ENCODE measurements around the gene PODN.

DNA sequence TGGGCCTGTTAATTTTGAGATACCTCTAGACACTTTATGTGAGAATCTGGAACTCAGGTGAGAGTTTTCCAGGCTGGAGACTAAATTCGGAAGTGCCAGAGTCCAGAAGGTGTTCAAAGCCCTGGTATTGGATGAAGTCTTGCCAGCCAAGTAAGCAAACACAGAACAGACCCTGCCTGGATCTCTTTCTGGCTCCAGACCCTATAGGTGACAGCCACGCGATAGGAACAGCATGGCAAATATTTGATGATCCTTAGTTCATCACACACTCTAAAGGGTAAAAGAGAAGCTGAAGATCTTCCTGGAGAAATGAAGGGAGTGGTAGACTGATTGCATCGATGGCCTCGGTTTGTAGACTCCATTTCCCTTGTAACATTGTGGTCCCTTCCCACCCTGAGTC is 49.7 kb downstream of the PODN start:
- TF ChIP-seq, protein P1, sequence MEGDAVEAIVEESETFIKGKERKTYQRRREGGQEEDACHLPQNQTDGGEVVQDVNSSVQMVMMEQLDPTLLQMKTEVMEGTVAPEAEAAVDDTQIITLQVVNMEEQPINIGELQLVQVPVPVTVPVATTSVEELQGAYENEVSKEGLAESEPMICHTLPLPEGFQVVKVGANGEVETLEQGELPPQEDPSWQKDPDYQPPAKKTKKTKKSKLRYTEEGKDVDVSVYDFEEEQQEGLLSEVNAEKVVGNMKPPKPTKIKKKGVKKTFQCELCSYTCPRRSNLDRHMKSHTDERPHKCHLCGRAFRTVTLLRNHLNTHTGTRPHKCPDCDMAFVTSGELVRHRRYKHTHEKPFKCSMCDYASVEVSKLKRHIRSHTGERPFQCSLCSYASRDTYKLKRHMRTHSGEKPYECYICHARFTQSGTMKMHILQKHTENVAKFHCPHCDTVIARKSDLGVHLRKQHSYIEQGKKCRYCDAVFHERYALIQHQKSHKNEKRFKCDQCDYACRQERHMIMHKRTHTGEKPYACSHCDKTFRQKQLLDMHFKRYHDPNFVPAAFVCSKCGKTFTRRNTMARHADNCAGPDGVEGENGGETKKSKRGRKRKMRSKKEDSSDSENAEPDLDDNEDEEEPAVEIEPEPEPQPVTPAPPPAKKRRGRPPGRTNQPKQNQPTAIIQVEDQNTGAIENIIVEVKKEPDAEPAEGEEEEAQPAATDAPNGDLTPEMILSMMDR (IDR thresholded peaks at IDR 0.05): no peak
- TF ChIP-seq POLR2AphosphoS5 (IDR thresholded peaks at IDR 0.05): no peak
- TF ChIP-seq POLR2A (IDR thresholded peaks at IDR 0.05; ENCODE audit: low read depth): no peak
- TF ChIP-seq EP300 (IDR thresholded peaks at IDR 0.05): no peak

Data from esophagus muscularis mucosa (tissue), 4 donors.